ENCODE results near the gene ZMAT1. TPM values are rescaled to one million over a fixed set of nuclear protein-coding genes. Genes with fewer than 3 reads are reported as not detected.
"Not testable (repeated sequence)": the region's sequence is repeated elsewhere in the genome, so short reads cannot be mapped to it uniquely, and the experiment has no call there.

The ZMAT1 gene
- 1 to 10 TPM; 5.8 to 6.5 TPM for total RNA-seq

DNA sequence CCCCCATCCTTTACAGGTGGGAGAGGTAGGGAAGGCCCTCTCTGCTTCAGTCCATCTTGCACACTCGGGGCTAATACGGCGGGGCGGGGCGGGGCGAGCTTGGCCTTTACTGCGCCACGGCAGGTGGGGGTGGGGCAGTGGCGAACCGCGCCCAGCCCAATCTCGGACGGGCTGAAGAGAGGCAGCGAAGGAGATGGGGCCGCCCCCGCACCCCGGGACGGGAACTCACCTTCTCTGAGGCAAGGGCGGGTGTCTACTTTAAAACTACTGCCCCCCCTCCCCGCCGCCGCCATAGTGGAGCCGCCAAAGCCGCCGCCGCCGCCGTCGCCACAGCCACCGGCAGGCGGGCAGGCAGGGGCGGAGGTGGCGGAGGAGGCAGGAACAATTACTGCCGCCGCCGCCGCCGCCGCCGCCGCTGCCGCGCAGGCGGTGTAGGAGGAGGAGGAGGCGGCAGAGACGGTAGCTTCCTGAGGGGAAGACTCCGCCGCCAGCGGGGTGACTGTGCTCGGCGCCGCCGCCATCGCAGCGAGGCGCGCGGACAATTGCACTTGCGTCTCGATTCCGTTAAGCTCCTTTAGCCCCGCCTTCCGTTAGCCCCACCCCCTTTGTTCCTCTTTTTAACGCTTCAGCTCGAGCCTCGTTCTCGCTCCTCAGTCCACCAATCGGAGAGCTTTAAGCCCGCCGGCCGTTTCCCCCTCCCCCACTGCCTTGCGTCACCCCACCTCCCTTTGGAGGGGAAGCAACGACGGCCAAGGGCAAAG, at the start of gene ZMAT1:
Gene ZMAT1, minus strand, starts transcription at position 540 of the 761 bp plus-strand sequence. Its CDS starts 19 bp downstream, at position 521.
- H3K27ac Mint-ChIP-seq, result peak within 1 kb of the TSS; percentile 90
- H3K9me3 Mint-ChIP-seq, result peaks cover 6% of the 10 kb centered on the region
- CTCF ChIA-PET, result interaction anchor here (0.6 to 1.2 kb wide), 2 partner anchors 19 to 25 kb away, joined by 3 to 5 read pairs; no protein-coding TSS in a partner anchor
- peak; percentile 92 for DNase-seq
- peaks cover 11% of the 10 kb centered on the region for H3K4me1 Mint-ChIP-seq
- peak within 1 kb of the TSS; percentile 72 for H3K4me3 Mint-ChIP-seq
- POLR2A ChIA-PET, result no interaction called here
- H3K27me3 Mint-ChIP-seq, result no peaks in the 10 kb centered on the region
- peaks cover 3% of the 10 kb centered on the region for H3K36me3 Mint-ChIP-seq (ENCODE audit: low read depth)

DNA sequence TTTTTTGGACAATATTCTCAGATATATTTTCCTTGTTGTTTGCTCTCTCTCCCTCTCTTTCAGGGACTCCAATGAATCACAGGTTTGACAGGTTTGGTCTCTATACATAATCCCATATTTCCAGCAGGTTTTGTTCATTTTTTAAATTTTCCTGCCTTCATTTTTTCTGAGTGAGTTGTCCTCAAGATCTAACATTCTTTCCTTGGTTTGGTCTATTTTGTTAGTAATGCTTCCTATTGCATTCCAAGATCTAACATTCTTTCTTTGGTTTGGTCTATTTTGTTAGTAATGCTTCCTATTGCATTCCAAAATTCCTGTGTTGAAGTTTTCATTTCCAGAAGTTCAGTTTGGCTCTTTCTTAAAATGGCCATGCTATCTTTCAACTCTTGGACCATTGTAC, 45.3 kb upstream of the ZMAT1 start:
- no peaks in the 10 kb centered on the region for H3K4me1 Mint-ChIP-seq
- no peak overlapping the region for H3K27ac Mint-ChIP-seq
- no peaks in the 10 kb centered on the region for H3K36me3 Mint-ChIP-seq (ENCODE audit: low read depth)
- DNase-seq, result no peak
- no peak overlapping the region for H3K4me3 Mint-ChIP-seq
- H3K9me3 Mint-ChIP-seq, result no peaks in the 10 kb centered on the region
- H3K27me3 Mint-ChIP-seq, result peaks cover 2% of the 10 kb centered on the region
- ChIA-PET POLR2A (no interaction called here), CTCF (no interaction called here)

DNA sequence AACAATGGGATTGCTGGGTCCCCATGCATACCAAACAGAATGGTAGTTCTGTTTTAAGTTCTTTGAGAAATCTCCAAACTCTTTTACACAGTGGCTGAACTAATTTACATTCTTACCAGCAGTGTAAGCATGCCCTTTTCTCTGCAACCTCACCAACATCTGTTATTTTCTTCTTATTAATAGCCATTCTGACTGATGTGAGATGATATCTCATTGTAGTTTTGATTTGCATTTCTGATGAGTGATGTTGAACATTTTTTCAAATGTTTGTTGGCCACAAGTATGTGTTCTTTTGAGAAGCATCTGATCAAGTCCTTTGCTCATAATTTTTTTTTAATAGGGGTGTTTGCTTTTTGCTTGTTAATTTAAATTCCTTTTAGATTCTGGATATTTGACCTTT, 41.2 kb upstream of the ZMAT1 start:
- no peak for DNase-seq
- ChIA-PET POLR2A (no interaction called here), CTCF (no interaction called here)
- Mint-ChIP-seq H3K36me3 (ENCODE audit: low read depth) (no peaks in the 10 kb centered on the region), H3K9me3 (no peaks in the 10 kb centered on the region), H3K27ac (no peak overlapping the region), H3K4me1 (no peaks in the 10 kb centered on the region), H3K27me3 (no peaks in the 10 kb centered on the region), H3K4me3 (no peak overlapping the region)

DNA sequence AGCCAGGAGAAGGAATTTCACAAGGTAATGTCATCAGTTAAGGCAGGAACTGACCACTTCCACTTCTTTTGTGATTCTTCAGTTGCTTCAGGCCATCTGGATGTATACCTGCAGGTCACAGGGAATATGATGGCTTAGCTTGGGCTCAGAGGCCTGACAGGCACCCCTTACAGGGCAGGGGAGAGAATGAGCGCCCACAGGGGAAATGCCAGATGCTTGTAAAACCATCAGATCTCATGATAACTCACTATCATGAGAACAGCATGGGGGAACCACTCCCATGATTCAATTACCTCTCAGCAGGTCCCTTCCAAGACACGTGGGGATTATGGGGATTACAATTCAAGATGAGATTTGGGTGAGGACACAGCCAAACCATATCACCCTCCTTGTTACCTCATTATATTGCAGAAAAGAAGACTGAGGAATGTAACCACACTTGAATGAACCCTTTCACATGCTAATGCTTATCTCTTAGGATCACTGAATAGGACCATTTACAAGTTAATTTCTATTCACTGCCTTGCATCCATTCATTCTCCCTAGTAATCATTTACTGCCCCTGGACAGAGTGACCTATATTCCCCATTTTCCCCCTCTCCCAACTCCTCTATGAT, 33.2 kb upstream of the ZMAT1 start:
- DNase-seq; H3K27me3 Mint-ChIP-seq; H3K4me3 Mint-ChIP-seq; H3K27ac Mint-ChIP-seq; H3K4me1 Mint-ChIP-seq; POLR2A ChIA-PET; H3K36me3 Mint-ChIP-seq (ENCODE audit: low read depth); CTCF ChIA-PET; H3K9me3 Mint-ChIP-seq: not testable (repeated sequence)

DNA sequence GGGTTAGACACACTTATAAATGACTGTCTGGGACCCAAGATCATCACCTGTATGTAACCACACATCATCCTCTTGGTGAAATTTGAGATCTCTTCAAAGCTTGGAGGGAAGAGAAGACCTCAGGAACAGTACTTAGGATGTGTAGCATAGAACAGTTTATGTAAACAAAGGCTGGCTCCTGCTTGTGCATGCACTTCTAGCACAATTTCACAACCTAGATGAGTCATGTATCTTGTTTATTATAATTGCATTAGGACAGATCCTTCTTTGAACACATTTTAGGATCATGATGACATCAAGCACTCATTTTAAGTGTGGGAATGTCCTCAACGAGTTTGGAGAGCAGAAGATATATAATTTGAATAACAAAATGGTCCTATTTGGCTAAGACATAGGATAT, 26.3 kb upstream of the ZMAT1 start:
- H3K36me3 Mint-ChIP-seq (ENCODE audit: low read depth), result no peaks in the 10 kb centered on the region
- POLR2A ChIA-PET, result no interaction called here
- no peaks in the 10 kb centered on the region for H3K9me3 Mint-ChIP-seq
- no peak for DNase-seq
- H3K27ac Mint-ChIP-seq, result no peak overlapping the region
- peaks cover 3% of the 10 kb centered on the region for H3K27me3 Mint-ChIP-seq
- CTCF ChIA-PET, result no interaction called here
- no peak overlapping the region for H3K4me3 Mint-ChIP-seq
- H3K4me1 Mint-ChIP-seq, result peaks cover 2% of the 10 kb centered on the region

DNA sequence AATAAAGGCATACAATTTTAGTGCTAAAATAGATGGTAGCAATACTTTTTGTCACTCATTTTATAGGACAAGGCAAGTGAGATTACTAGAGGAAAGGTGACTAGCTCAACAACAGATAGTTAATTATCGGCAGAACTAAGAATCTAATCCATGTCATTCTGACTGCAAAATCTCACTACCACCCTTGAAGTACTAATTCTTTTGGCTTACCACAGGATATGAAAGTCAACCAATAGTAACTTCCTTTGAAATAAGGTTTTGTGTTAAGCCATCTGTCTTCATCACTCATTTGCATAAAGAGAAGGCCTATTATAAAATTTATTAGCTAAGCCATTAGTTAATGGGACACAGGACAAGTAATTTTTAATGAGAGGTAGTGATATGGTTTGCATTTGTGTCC, 25.3 kb upstream of the ZMAT1 start:
- peaks cover 2% of the 10 kb centered on the region for H3K27me3 Mint-ChIP-seq
- no peaks in the 10 kb centered on the region for H3K36me3 Mint-ChIP-seq (ENCODE audit: low read depth)
- no peak overlapping the region for H3K27ac Mint-ChIP-seq
- ChIA-PET POLR2A (no interaction called here), CTCF (interaction anchor here (1.5 kb wide), 1 partner anchor 25 kb away, joined by 5 read pairs; the partner anchor contains the start of gene ZMAT1)
- peaks cover 2% of the 10 kb centered on the region for H3K4me1 Mint-ChIP-seq
- H3K4me3 Mint-ChIP-seq, result no peak overlapping the region
- DNase-seq, result no peak
- no peaks in the 10 kb centered on the region for H3K9me3 Mint-ChIP-seq

DNA sequence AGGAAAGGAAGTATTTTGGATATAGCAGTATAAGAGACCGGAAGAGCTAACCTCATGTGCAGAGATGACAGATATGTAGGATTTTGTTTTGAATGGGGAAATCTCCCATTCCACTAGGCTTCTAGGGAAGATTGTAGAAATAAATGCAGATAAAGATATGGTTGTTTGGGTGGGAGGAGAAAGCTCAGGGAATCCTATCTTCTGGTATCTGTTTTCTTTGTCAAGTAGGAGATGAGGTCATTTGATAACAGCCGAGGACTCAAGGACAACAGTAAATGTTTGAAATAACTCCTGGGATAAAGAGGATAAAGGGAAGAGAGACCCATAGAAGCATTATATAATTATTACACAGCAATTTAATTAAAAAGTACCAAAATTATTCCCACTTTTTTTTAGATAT, 24.7 kb upstream of the ZMAT1 start:
- ChIA-PET CTCF (interaction anchor here (1.5 kb wide), 1 partner anchor 25 kb away, joined by 5 read pairs; the partner anchor contains the start of gene ZMAT1), POLR2A (no interaction called here)
- H3K4me1 Mint-ChIP-seq, result peaks cover 2% of the 10 kb centered on the region
- no peak overlapping the region for H3K27ac Mint-ChIP-seq
- H3K4me3 Mint-ChIP-seq, result no peak overlapping the region
- no peaks in the 10 kb centered on the region for H3K27me3 Mint-ChIP-seq
- no peaks in the 10 kb centered on the region for H3K9me3 Mint-ChIP-seq
- no peak for DNase-seq
- H3K36me3 Mint-ChIP-seq (ENCODE audit: low read depth), result no peaks in the 10 kb centered on the region

DNA sequence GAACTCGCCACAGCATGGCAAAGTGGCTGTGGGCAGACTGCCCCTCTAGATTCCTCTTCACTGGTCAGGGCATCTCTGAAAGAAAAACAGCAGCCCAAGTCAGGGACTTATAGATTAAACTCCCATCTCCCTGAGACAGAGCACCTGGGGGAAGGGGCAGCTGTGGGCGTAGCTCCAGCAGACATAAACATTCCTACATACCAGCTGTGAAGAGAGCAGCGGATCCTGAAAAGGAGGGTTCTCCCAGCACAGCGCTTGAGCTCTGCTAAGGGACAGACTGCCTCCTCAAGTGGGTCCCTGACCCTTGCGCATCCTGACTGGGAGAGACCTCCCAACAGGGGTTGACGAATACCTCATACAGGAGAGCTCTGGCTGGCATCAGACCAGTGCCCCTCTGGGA, 18.8 kb upstream of the ZMAT1 start:
- ChIA-PET POLR2A (no interaction called here), CTCF (interaction anchor here (0.6 to 1.0 kb wide), 2 partner anchors 19 to 460 kb away, joined by 3 read pairs; no protein-coding TSS in a partner anchor)
- no peaks in the 10 kb centered on the region for H3K9me3 Mint-ChIP-seq
- H3K27me3 Mint-ChIP-seq, result peaks cover 4% of the 10 kb centered on the region
- DNase-seq, result no peak
- no peak overlapping the region for H3K27ac Mint-ChIP-seq
- H3K4me1 Mint-ChIP-seq, result no peaks in the 10 kb centered on the region
- H3K4me3 Mint-ChIP-seq, result no peak overlapping the region
- H3K36me3 Mint-ChIP-seq (ENCODE audit: low read depth), result no peaks in the 10 kb centered on the region

DNA sequence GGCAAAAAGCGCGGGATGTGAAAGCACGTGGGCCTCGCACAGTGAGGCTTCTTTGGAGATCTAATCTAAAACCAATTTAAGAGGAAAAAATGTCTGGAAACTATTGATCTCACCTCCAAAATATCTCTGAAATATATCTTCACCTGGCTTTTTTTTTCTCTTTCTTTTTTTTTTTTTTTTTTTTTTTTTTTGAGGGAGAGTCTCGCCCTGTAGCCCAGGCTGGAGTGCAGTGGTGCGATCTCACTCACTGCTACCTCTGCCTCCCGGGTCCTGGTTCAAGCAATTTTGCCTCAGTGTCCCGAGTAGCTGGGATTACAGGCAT, 383 bp upstream of the ZMAT1 start:
- H3K4me1 Mint-ChIP-seq, result peaks cover 11% of the 10 kb centered on the region
- peaks cover 6% of the 10 kb centered on the region for H3K9me3 Mint-ChIP-seq
- H3K27me3 Mint-ChIP-seq, result no peaks in the 10 kb centered on the region
- peak overlapping the region; percentile 90 for H3K27ac Mint-ChIP-seq
- H3K36me3 Mint-ChIP-seq (ENCODE audit: low read depth), result peaks cover 3% of the 10 kb centered on the region
- peak overlapping the region; percentile 68 for H3K4me3 Mint-ChIP-seq
- ChIA-PET CTCF (interaction anchor here (1.2 kb wide), 1 partner anchor 25 kb away, joined by 5 read pairs; no protein-coding TSS in a partner anchor), POLR2A (no interaction called here)
- DNase-seq, result no peak

DNA sequence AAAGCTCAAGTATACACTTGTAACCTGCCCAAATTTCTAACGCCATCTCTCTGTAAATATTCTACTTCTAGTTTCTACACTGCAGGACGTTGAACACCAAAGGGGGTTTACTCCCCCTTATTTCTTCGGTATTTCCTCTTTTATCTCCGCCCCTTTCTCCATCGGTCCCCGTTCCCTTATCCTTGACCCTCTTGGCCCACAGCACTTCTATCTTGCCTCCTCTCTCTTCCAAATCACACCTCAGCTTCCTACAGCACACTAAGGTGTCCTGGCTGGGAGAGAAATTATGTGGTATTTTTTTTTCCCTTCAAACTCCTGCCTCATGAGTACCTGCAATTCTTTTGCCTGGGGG, 715 bp downstream of the ZMAT1 start:
- H3K27me3 Mint-ChIP-seq, result no peaks in the 10 kb centered on the region
- ChIA-PET POLR2A (no interaction called here), CTCF (interaction anchor here (0.6 kb wide), 1 partner anchor 20 kb away, joined by 3 read pairs; no protein-coding TSS in a partner anchor)
- peaks cover 11% of the 10 kb centered on the region for H3K4me1 Mint-ChIP-seq
- DNase-seq, result no peak
- H3K4me3 Mint-ChIP-seq, result peak overlapping the region; percentile 72
- peaks cover 3% of the 10 kb centered on the region for H3K36me3 Mint-ChIP-seq (ENCODE audit: low read depth)
- H3K27ac Mint-ChIP-seq, result peak overlapping the region; percentile 85
- peaks cover 6% of the 10 kb centered on the region for H3K9me3 Mint-ChIP-seq

DNA sequence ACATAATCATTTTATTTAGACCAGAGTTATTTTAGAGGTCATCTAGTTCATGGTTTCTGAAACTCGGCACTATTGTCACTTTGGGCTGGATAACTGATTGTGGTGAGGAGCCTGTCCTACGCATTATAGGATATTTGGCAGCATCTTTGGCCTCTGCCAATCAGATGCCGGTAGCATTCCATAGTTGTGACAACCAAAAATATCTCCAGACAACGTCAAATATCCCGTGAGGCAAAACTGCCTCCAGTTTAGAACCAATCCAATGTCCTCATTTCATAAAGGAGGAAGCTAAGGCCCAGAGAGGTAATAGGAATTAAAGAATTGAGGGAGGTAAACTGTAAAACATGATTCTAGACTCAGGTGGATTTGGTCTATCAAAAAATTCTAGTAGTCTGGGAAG, 6.1 kb downstream of the ZMAT1 start:
- ChIA-PET POLR2A (no interaction called here), CTCF (no interaction called here)
- Mint-ChIP-seq H3K4me1 (peaks cover 2% of the 10 kb centered on the region), H3K27me3 (no peaks in the 10 kb centered on the region), H3K36me3 (ENCODE audit: low read depth) (no peaks in the 10 kb centered on the region), H3K27ac (no peak overlapping the region), H3K9me3 (no peaks in the 10 kb centered on the region), H3K4me3 (no peak overlapping the region)
- DNase-seq, result no peak

DNA sequence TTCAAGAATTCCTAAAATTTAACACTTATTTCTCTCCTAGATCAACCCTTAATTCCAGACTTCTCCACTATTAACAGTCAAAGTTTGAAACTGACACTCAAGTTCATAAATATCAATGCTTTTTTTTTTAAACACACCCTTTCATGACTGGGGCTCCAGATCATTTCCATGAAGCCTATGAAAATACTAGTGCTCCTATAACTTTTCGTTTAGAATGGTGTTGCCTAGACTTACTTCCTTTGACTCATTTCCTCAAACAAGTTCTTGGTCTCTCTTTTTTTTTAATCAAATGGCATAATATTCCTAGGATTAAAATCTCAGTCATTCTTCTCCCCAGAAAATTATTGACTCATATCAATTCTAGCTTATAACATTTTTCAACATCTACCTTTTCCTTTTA, 13.1 kb downstream of the ZMAT1 start:
- ChIA-PET CTCF (no interaction called here), POLR2A (no interaction called here)
- no peaks in the 10 kb centered on the region for H3K4me1 Mint-ChIP-seq
- no peaks in the 10 kb centered on the region for H3K27me3 Mint-ChIP-seq
- H3K4me3 Mint-ChIP-seq, result no peak overlapping the region
- H3K27ac Mint-ChIP-seq, result no peak overlapping the region
- no peak for DNase-seq
- no peaks in the 10 kb centered on the region for H3K36me3 Mint-ChIP-seq (ENCODE audit: low read depth)
- peaks cover 4% of the 10 kb centered on the region for H3K9me3 Mint-ChIP-seq

DNA sequence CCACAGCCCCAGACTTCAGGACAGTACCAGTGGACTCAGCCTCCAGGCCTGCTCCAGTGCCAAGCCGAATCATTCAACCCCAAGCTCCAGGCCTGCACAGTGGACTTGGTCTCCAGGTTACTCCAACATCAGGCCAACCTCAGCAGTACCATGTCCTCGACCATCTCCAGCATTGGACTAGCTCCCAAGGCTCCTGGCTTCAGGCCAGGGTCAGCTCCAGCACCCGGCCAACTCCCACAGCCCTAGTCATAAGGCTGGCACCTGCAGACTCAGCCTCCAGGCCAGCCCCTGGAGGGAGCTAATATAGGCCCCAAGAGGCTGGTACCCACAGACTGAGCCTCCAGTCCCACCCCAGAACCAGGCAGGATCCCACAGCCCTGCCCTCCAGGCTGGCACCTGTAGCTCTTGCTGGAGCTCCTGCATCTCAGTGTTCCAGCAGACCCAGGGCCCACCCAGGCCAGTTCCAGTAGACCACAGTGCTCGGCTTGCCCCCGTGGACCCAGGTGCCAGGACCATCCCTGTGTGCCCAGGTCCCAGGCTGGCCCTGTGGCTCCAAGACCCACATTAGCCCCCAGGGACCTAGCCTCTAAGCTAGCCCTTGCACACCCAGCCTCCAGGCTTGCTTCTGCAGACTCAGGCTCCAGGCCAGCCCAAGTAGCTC, 25.6 kb downstream of the ZMAT1 start:
- H3K4me3 Mint-ChIP-seq, result no peak overlapping the region
- ChIA-PET POLR2A (no interaction called here), CTCF (no interaction called here)
- no peak for DNase-seq
- H3K27ac Mint-ChIP-seq, result no peak overlapping the region
- no peaks in the 10 kb centered on the region for H3K4me1 Mint-ChIP-seq
- H3K9me3 Mint-ChIP-seq, result peaks cover 13% of the 10 kb centered on the region
- no peaks in the 10 kb centered on the region for H3K27me3 Mint-ChIP-seq
- no peaks in the 10 kb centered on the region for H3K36me3 Mint-ChIP-seq (ENCODE audit: low read depth)
